ENCODE results near the gene ALDH9A1. TPM values are rescaled to one million over a fixed set of nuclear protein-coding genes. Genes with fewer than 3 reads are reported as not detected.

The ALDH9A1 gene
- total RNA-seq (41.4 and 47.4 TPM in 2 replicates), polyA plus RNA-seq (15.2 and 25.5 TPM in 2 replicates), polyA minus RNA-seq (17.4 and 25.9 TPM in 2 replicates), Bru-seq, nascent RNA (percentile 82 among the genes with signal in this experiment), BruChase-seq, experiment 1, labeled RNA remaining after a 6-hour chase (percentile 77 among the genes with signal in this experiment), BruChase-seq, experiment 2, labeled RNA remaining after a 2-hour chase (percentile 63 among the genes with signal in this experiment)
- polyA plus RNA-seq (2011; cell fraction: cytosol; rRNA removed): 20.5 and 21.0 TPM in 2 replicates
- 17.6 and 34.4 TPM in 2 replicates for polyA plus RNA-seq (2011; cell fraction: nucleus; rRNA removed)
- polyA plus RNA-seq (2012): 30.4 and 50.8 TPM in 2 replicates
- polyA minus RNA-seq (2011; cell fraction: cytosol; rRNA and poly(A)+ RNA removed): 57.5 TPM
- polyA minus RNA-seq (2011; cell fraction: nucleus; rRNA and poly(A)+ RNA removed): 7.9 and 15.1 TPM in 2 replicates
- long read RNA-seq, transcript ALDH9A1-201 (11 exons, 2,696 nt): major isoform, 120 of 125 reads
- long read RNA-seq, partial matches to known transcripts: 3 of 125 reads
- long read RNA-seq, other reads (novel, unspliced or antisense): 2 of 125 reads

DNA sequence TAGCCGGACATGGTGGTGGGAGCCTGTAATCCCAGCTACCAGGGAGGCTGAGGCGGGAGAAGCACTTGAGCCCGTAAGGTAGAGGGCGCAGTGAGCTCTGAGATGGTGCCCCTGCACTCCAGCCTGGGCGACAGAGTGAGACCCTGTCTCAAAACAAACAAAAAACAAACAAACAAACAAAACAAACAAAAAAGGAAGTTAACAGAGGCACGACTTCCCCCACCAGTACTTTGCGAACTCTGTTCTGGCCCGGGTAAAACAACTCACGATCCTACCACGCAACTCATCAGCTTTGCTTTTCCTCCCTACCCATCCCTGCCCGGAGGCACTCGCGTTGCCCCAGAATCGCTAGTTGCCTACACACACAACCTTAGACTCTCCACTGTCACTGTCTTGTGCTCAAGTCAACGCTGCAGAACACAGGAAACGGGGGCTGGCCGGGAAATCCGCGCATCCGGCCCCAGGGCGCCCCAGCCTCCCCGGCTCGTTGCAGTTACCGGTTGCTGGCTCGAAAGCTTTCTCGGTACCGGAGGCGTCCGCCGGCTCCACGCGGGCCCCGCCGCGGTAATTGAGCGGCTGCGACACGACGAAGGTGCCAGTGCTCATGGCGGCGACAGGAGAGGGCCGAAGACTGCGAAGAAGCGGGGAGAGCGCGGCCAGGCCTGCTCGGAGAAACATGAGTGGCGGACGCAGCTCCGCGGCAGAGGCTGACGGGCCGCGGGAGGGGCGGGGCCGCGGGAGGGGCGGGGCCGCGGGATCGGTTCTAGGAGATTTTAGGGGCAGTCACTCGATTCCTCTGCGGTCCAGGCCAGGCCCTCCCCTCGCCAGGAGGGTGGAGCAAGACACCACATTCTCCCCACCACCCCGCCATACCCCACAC lies at the start of gene ALDH9A1:
ALDH9A1 (minus strand) TSS at position 682 of the 880 bp plus-strand sequence; CDS start at position 678, 4 bp downstream.
- peaks cover 30% of the 10 kb centered on the region for H3K79me2 ChIP-seq (ENCODE audit: control insufficient read depth, insufficient read depth, low read length)
- H2AFZ ChIP-seq (ENCODE audit: low read depth, low read length): peak within 1 kb of the TSS; percentile 96
- H3K9me3 ChIP-seq (replicated peaks; ENCODE audit: control insufficient read depth, insufficient read depth, low read length): no peaks in the 10 kb centered on the region
- peak; percentile 59 for FAIRE-seq
- H3K9me1 ChIP-seq (replicated peaks; ENCODE audit: control insufficient read depth, extremely low read depth, insufficient read depth, low read length): no peaks in the 10 kb centered on the region
- no peaks in the 10 kb centered on the region for H3K36me3 ChIP-seq (ENCODE audit: control insufficient read depth in 2 of 2, extremely low read depth in 1 of 2, insufficient read depth in 2 of 2, low read length in 2 of 2)
- no peak for TF ChIP-seq JUN (IDR thresholded peaks at IDR 0.05; ENCODE audit: borderline replicate concordance, insufficient read depth, insufficient read length, low read depth)
- TF ChIP-seq, protein P1, sequence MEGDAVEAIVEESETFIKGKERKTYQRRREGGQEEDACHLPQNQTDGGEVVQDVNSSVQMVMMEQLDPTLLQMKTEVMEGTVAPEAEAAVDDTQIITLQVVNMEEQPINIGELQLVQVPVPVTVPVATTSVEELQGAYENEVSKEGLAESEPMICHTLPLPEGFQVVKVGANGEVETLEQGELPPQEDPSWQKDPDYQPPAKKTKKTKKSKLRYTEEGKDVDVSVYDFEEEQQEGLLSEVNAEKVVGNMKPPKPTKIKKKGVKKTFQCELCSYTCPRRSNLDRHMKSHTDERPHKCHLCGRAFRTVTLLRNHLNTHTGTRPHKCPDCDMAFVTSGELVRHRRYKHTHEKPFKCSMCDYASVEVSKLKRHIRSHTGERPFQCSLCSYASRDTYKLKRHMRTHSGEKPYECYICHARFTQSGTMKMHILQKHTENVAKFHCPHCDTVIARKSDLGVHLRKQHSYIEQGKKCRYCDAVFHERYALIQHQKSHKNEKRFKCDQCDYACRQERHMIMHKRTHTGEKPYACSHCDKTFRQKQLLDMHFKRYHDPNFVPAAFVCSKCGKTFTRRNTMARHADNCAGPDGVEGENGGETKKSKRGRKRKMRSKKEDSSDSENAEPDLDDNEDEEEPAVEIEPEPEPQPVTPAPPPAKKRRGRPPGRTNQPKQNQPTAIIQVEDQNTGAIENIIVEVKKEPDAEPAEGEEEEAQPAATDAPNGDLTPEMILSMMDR (IDR thresholded peaks at IDR 0.05; ENCODE audit: extremely low read depth in 1 of 2, insufficient read depth in 1 of 2, low read depth in 1 of 2, low read length in 2 of 2): peak in 1 of 2 donors; percentile 30
- no peak for TF ChIP-seq GATA2 (IDR thresholded peaks at IDR 0.05; ENCODE audit: insufficient read depth, insufficient read length, low read depth, low read length)
- TF ChIP-seq MAX (IDR thresholded peaks at IDR 0.05; ENCODE audit: insufficient read depth, insufficient read length): no peak
- TF ChIP-seq POLR2AphosphoS5 (IDR thresholded peaks at IDR 0.05; ENCODE audit: insufficient read depth, low read depth, low read length): peak; percentile 62
- TF ChIP-seq FOS (IDR thresholded peaks at IDR 0.05; ENCODE audit: borderline replicate concordance, insufficient read depth, low read length): no peak
- TF ChIP-seq EZH2 (IDR thresholded peaks at IDR 0.05; ENCODE audit: borderline replicate concordance, low read depth, low read length, severe bottlenecking): no peak
- no peak for TF ChIP-seq MYC (IDR thresholded peaks at IDR 0.05; ENCODE audit: low read depth, low read length)
- TF ChIP-seq POLR2A (IDR thresholded peaks at IDR 0.05; ENCODE audit: low read depth, low read length): peak; percentile 82
- peaks cover 2 to 3% of the 10 kb centered on the region in 2 experiments for H3K27me3 ChIP-seq (ENCODE audit: control insufficient read depth in 2 of 2, insufficient read depth in 2 of 2, low read length in 2 of 2)
- peak within 1 kb of the TSS; percentile 36 to 75 (median 55) for H3K4me3 ChIP-seq (replicated peaks in 1 of 3; ENCODE audit: insufficient read depth in 1 of 3, low read depth in 1 of 3, low read length in 3 of 3)
- intact Hi-C loops (cut with micrococcal nuclease): loop anchor here (1.0 to 5.0 kb wide), 4 partner anchors 67 to 214 kb away; partner anchors contain the start of genes MGST3 and TMCO1
- no peaks in the 10 kb centered on the region for H4K20me1 ChIP-seq (replicated peaks; ENCODE audit: control insufficient read depth, extremely low read depth, insufficient read depth, low read length)
- peak within 1 kb of the TSS; percentile 85 for H3K9ac ChIP-seq (replicated peaks; ENCODE audit: extremely low read depth, insufficient read depth, low read length)
- peaks cover 21% of the 10 kb centered on the region for H3K4me1 ChIP-seq (ENCODE audit: control insufficient read depth, extremely low read depth, insufficient read depth, low read length)
- ChIA-PET POLR2A (interaction anchor here (0.6 to 0.8 kb wide), 2 partner anchors 23 to 198 kb away, joined by 3 read pairs; no protein-coding TSS in a partner anchor), CTCF (interaction anchor here (0.7 to 2.2 kb wide), 21 partner anchors 8 to 1522 kb away, joined by 3 to 10 read pairs (median 4); partner anchors contain the start of genes MGST3 and POU2F1)
- H3K27ac ChIP-seq (ENCODE audit: insufficient read depth, low read depth, low read length): peak within 1 kb of the TSS; percentile 72
- peak within 1 kb of the TSS; percentile 86 for H3K4me2 ChIP-seq (ENCODE audit: insufficient read depth, low read length)
- dilution Hi-C loops (cut with MboI; ENCODE audit: extremely low pct_ligation_motif_present, low sequenced_read_pairs): no loop called here
- no TSS peak for BruUV-seq (replicated peaks)
- DNase-seq (ENCODE audit: low read depth, low spot score): peak; percentile 84

Measured in endothelial cell of umbilical vein (primary cell).